Endothelial cell (in vitro differentiated cells): ENCODE measurements around the gene GALNT11. TPM values are rescaled to one million over a fixed set of nuclear protein-coding genes. Genes with fewer than 3 reads are reported as not detected.
"Not testable (repeated sequence)": the region's sequence is repeated elsewhere in the genome, so short reads cannot be mapped to it uniquely, and the experiment has no call there.

Experiments
- DNase-seq: peaks from one replicate; pipeline ENCODE4 v3.0.0; 2021; ENCODE audit warnings: low spot score
- H3K27ac Mint-ChIP-seq: one replicate; pipeline ENCODE4 v1.8.0; 2021; ENCODE audit warnings: mixed read lengths, inconsistent platforms; ENCODE audit not compliant: unreplicated experiment
- H3K27me3 Mint-ChIP-seq: one replicate; pipeline ENCODE4 v1.8.0; 2021; ENCODE audit warnings: mild to moderate bottlenecking, moderate library complexity, mixed read lengths, inconsistent platforms; ENCODE audit not compliant: unreplicated experiment
- H3K36me3 Mint-ChIP-seq: one replicate; pipeline ENCODE4 v1.8.0; 2021; ENCODE audit warnings: mild to moderate bottlenecking, low read depth, mixed read lengths, inconsistent platforms; ENCODE audit not compliant: unreplicated experiment
- H3K4me1 Mint-ChIP-seq: one replicate; pipeline ENCODE4 v1.8.0; 2021; ENCODE audit warnings: mild to moderate bottlenecking, mixed read lengths, inconsistent platforms; ENCODE audit not compliant: unreplicated experiment
- H3K4me3 Mint-ChIP-seq: one replicate; pipeline ENCODE4 v1.8.0; 2021; ENCODE audit warnings: mild to moderate bottlenecking, mixed read lengths, inconsistent platforms; ENCODE audit not compliant: unreplicated experiment
- H3K9me3 Mint-ChIP-seq: one replicate; pipeline ENCODE4 v1.8.0; 2021; ENCODE audit warnings: mixed read lengths, inconsistent platforms; ENCODE audit not compliant: unreplicated experiment
- CTCF ChIP-seq: fragments of 200-600 bp; sonication (generic); IDR thresholded peaks from one replicate; pipeline ENCODE4 v1.5.0; 2021; ENCODE audit warnings: antibody characterized with exemption; ENCODE audit not compliant: unreplicated experiment
- total RNA-seq: library from RNA; stranded (reverse); fragmentation: NEBNext Ultra II Directional; extraction: Animal tissue kit (Norgen Biotek cat#: 25700); gene quantifications from one replicate; pipeline ENCODE4 v1.2.1, GENCODE V29; 2021; ENCODE audit not compliant: unreplicated experiment

GALNT11 gene
- total RNA-seq, 1 donor from 2014 or later: 21.2 TPM

- no peak overlapping the region for H3K27ac Mint-ChIP-seq
- no peak for TF ChIP-seq CTCF
- H3K4me3 Mint-ChIP-seq: no peak overlapping the region
- no peaks in the 10 kb centered on the region for H3K36me3 Mint-ChIP-seq
- H3K4me1 Mint-ChIP-seq: no peaks in the 10 kb centered on the region
- DNase-seq: no peak
- H3K27me3 Mint-ChIP-seq: no peaks in the 10 kb centered on the region
- no peaks in the 10 kb centered on the region for H3K9me3 Mint-ChIP-seq
Observed at GRCh38 chr7:152014722-152015121, 10.8 kb upstream of the GALNT11 start.

DNA sequence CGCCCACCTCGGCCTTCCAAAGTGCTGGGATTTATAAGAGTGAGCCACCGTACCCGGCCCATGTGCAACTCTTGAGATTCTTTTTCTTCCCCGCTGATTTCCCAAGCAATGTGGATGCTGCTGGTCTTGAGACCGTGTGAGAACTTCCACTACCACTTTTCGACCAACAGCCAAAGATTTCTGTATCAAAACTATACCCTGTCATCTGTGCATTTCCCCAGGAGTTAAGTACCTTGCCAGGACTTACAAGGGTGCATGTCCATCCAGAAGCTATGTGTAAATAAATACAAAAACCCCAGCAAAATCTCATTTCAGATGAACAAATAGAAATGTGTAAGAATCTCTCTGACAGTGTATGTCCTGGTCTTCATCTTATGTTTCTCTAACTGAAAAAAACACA is 9.9 kb upstream of the GALNT11 start:
- Mint-ChIP-seq H3K27ac (no peak overlapping the region), H3K4me1 (no peaks in the 10 kb centered on the region), H3K27me3 (no peaks in the 10 kb centered on the region), H3K9me3 (no peaks in the 10 kb centered on the region), H3K4me3 (no peak overlapping the region), H3K36me3 (no peaks in the 10 kb centered on the region)
- no peak for DNase-seq
- no peak for TF ChIP-seq CTCF

DNA sequence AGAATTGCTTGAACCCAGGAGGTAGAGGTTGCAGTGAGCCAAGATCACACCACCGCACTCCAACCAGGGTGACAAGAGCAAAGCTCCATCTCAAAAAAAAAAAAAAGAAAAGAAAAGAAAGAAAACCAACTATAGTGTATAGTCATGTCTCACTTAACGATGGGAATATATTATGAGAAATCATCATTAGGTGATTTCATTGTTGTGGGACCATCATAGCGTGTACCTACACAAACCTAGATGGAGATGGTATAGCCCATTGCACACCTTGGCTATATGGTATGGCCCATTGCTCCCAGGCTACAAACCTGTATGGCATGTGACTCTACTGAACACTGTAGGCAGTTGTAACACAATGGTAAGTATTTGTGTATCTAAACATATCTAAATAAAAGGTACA is 8.5 kb upstream of the GALNT11 start:
- H3K36me3 Mint-ChIP-seq: no peaks in the 10 kb centered on the region
- H3K4me3 Mint-ChIP-seq: no peak overlapping the region
- H3K27me3 Mint-ChIP-seq: no peaks in the 10 kb centered on the region
- no peaks in the 10 kb centered on the region for H3K9me3 Mint-ChIP-seq
- TF ChIP-seq CTCF: no peak
- no peak overlapping the region for H3K27ac Mint-ChIP-seq
- DNase-seq: no peak
- H3K4me1 Mint-ChIP-seq: no peaks in the 10 kb centered on the region

GRCh38 chr7:152017683-152018082 is 7.8 kb upstream of the GALNT11 start:
- not testable (repeated sequence) for H3K4me1 Mint-ChIP-seq, H3K27me3 Mint-ChIP-seq, DNase-seq, H3K4me3 Mint-ChIP-seq, H3K9me3 Mint-ChIP-seq, H3K27ac Mint-ChIP-seq, H3K36me3 Mint-ChIP-seq

DNA sequence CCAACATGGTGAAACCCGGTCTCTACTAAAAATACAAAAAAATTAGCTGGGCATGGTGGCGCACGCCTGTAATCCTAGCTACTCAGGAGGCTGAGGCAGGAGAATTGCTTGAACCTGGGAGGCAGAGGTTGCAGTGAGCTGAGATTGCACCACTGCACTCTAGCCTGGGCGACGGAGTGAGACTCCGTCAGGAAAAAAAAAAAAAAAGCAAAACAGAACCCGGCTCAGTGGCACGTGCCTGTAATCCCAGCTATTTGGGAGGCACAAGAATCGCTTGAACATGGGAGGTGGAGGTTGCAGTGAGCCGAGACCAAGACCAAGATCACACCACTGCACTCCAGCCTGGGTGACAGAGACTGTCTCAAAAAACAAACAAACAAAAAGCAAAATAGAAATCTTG is 3.7 kb upstream of the GALNT11 start:
- H3K4me3 Mint-ChIP-seq, H3K4me1 Mint-ChIP-seq: not testable (repeated sequence)

DNA sequence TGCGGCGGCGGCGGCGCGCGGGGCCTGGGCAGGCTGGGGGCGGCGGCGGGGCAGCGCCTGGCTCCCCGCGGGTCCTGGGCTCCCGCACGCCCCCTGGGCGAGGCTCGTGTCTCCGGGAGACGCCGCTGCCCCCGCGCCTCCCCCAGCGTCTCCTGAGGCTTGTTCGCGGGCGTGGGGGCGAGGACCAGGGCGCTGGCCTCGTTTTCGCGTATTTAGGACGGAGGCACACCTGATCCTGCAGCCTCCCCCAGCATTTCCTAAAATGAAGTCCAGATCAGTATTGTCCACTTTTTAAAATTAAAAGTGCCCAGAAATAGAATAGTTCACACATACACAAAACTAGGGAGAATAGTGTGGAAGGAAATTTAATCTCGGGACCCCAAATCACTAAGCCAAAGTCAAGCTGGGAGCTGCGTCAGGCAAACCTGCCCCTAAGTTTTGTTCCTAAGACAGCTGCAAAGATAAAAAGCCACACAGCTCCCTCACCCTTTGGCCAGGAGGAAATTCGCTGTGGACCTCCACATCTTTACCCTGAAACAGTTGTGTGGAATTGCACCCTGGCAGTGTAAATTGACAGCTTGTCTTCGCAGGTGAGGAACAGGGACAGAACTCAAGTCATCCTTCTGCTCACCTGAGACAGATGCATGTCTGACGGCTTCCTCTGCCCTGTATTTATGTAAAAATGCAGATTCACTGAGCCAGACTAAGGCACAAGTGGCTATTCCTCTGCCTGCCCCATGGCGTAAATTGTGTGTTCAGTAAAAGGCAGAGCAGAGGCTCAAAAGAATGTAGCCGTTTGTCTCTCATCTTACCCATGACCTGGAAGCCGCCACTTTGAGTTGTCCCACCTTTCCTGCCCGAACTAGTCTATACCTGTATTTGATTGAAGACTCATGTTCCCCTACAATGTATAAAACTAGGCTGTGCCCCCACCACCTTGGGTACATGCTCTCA is 740 bp downstream of the GALNT11 start:
- no peak for DNase-seq
- peaks cover 5% of the 10 kb centered on the region for H3K27me3 Mint-ChIP-seq
- H3K27ac Mint-ChIP-seq: no peak overlapping the region
- peaks cover 7% of the 10 kb centered on the region for H3K4me1 Mint-ChIP-seq
- no peak for TF ChIP-seq CTCF
- H3K4me3 Mint-ChIP-seq: peak overlapping the region; percentile 90
- peaks cover 12% of the 10 kb centered on the region for H3K36me3 Mint-ChIP-seq
- no peaks in the 10 kb centered on the region for H3K9me3 Mint-ChIP-seq

More for the DNA sequence above, 3.7 kb upstream of the GALNT11 start:
- not testable (repeated sequence) for DNase-seq, H3K9me3 Mint-ChIP-seq, H3K27ac Mint-ChIP-seq, H3K36me3 Mint-ChIP-seq, H3K27me3 Mint-ChIP-seq

DNA sequence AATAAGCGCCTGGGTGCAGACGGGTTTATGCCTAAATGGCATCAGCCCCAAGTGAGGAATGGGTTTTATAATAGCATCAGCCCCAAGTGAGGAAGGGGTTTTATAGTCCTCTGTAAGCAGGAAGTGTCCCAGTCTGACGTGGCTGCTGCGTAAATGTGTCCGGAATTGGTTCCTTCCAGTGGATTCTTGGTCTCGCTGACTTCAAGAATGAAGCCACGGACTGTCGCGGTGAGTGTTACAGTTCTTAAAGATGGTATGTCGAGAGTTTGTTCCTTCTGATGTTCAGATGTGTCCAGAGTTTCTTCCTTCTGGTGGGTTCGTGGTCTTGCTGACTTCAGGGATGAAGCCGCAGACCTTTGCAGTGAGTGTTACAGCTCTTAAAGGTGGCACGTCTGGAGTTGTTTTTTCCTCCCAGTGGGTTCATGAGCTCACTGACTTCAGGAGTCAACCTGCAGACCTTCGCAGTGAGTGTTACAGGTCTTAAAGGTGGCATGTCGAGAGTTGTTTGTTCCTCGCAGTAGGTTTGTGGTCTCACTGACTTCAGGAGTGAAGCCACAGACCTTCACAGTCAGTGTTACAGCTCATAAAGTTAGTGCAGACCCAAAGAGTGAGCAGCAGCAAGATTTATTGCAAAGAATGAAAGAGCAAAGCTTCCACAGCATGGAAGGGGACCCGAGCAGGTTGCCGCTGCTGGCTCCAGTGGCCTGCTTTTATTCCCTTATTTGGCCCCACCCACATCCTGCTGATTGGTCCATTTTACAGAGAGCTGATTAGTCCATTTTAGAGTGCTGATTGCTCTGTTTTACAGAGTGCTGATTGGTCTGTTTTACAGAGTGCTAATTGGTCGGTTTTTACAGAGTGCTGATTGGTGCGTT is 2.3 kb downstream of the GALNT11 start:
- not testable (repeated sequence) for H3K4me1 Mint-ChIP-seq, H3K27me3 Mint-ChIP-seq, H3K9me3 Mint-ChIP-seq, DNase-seq, H3K27ac Mint-ChIP-seq
- Mint-ChIP-seq H3K36me3 (peaks cover 12% of the 10 kb centered on the region), H3K4me3 (peak overlapping the region; percentile 74)
